Limb (tissue), 2 donors: Measurements from ENCODE around the gene RPS6KA5.
A peak's percentile ranks its signal among the peaks of the same experiment; 100 is the strongest.
"Not testable (repeated sequence)": the region's sequence is repeated elsewhere in the genome, so short reads cannot be mapped to it uniquely, and the experiment has no call there.

Experiments
- DNase-seq, 2 donors: peaks; one replicate each; pipeline ENCODE4 v3.0.0-alpha.2; 2016; ENCODE audit errors: extremely low spot score in 2 of 2

Gene RPS6KA5

GRCh38 chr14:91029456-91030217 lies 30.8 kb downstream of the RPS6KA5 start:
- DNase-seq, result no peak

- DNase-seq, result no peak
These were observed 32.9 kb downstream of the RPS6KA5 start for GRCh38 chr14:91027561-91027960.

GRCh38 chr14:91022622-91023028 lies 37.8 kb downstream of the RPS6KA5 start:
- DNase-seq, result not testable (repeated sequence)

GRCh38 chr14:91021991-91022621 lies 38.3 kb downstream of the RPS6KA5 start:
- DNase-seq, result no peak

- DNase-seq, result no peak
These were observed 39.3 kb downstream of the RPS6KA5 start for GRCh38 chr14:91021115-91021514.

- no peak for DNase-seq
These were observed 40.8 kb downstream of the RPS6KA5 start for GRCh38 chr14:91019673-91020072.

GRCh38 chr14:91018481-91018880 lies 42.0 kb downstream of the RPS6KA5 start:
- DNase-seq, result no peak

- no peak for DNase-seq
These were observed 43.5 kb downstream of the RPS6KA5 start for GRCh38 chr14:91016800-91017410.

GRCh38 chr14:91015435-91015834 lies 45.0 kb downstream of the RPS6KA5 start:
- DNase-seq, result no peak

GRCh38 chr14:91012045-91012444 lies 48.4 kb downstream of the RPS6KA5 start:
- no peak for DNase-seq

GRCh38 chr14:91010153-91010533 lies 50.3 kb downstream of the RPS6KA5 start:
- DNase-seq, result no peak

GRCh38 chr14:91009501-91010152 lies 50.8 kb downstream of the RPS6KA5 start:
- DNase-seq, result no peak

- no peak for DNase-seq
These were observed 51.6 kb downstream of the RPS6KA5 start for GRCh38 chr14:91008759-91009409.

GRCh38 chr14:91005716-91006115 lies 54.7 kb downstream of the RPS6KA5 start:
- no peak for DNase-seq

- peak in 1 of 2 donors; percentile 52 for DNase-seq
These were observed 55.5 kb downstream of the RPS6KA5 start for GRCh38 chr14:91004987-91005386.

- DNase-seq, result no peak
These were observed 61.1 kb downstream of the RPS6KA5 start for GRCh38 chr14:90999299-90999698.

- DNase-seq, result no peak
These were observed 63.5 kb downstream of the RPS6KA5 start for GRCh38 chr14:90996967-90997366.

GRCh38 chr14:90995785-90996184 lies 64.7 kb downstream of the RPS6KA5 start:
- no peak for DNase-seq

GRCh38 chr14:90993792-90994191 lies 66.6 kb downstream of the RPS6KA5 start:
- no peak for DNase-seq

GRCh38 chr14:90991690-90992443 lies 68.6 kb downstream of the RPS6KA5 start:
- no peak for DNase-seq

- no peak for DNase-seq
These were observed 70.3 kb downstream of the RPS6KA5 start for GRCh38 chr14:90990141-90990540.
